GM18520 (cell line): ENCODE data around the gene MYO1E.
"Not testable (repeated sequence)": the region's sequence is repeated elsewhere in the genome, so short reads cannot be mapped to it uniquely, and the experiment has no call there.

Experiments used
- ATAC-seq: cut with Tn5 transposase; IDR thresholded peaks from one replicate; pipeline ENCODE4 v1.9.1; 2021; ENCODE audit not compliant: unreplicated experiment

Gene MYO1E

GRCh38 chr15:59295261-59296001 is 77.2 kb downstream of the MYO1E start:
- no peak for ATAC-seq

- ATAC-seq, result no peak
Measured at GRCh38 chr15:59294574-59295260, 78.0 kb downstream of the MYO1E start.

GRCh38 chr15:59292442-59293151 is 80.1 kb downstream of the MYO1E start:
- ATAC-seq, result no peak

GRCh38 chr15:59291213-59291549 is 81.5 kb downstream of the MYO1E start:
- no peak for ATAC-seq

- ATAC-seq, result no peak
Measured at GRCh38 chr15:59290295-59291212, 82.1 kb downstream of the MYO1E start.

- no peak for ATAC-seq
Measured at GRCh38 chr15:59289574-59289973, 83.1 kb downstream of the MYO1E start.

GRCh38 chr15:59283717-59284391 is 88.8 kb downstream of the MYO1E start:
- no peak for ATAC-seq

- ATAC-seq, result no peak
Measured at GRCh38 chr15:59282515-59283337, 89.9 kb downstream of the MYO1E start.

GRCh38 chr15:59281699-59282098 is 91.0 kb downstream of the MYO1E start:
- ATAC-seq, result no peak

- ATAC-seq, result no peak
Measured at GRCh38 chr15:59280855-59281254, 91.8 kb downstream of the MYO1E start.

GRCh38 chr15:59280292-59280691 is 92.4 kb downstream of the MYO1E start:
- not testable (repeated sequence) for ATAC-seq

GRCh38 chr15:59279023-59279422 is 93.6 kb downstream of the MYO1E start:
- ATAC-seq, result no peak

- no peak for ATAC-seq
Measured at GRCh38 chr15:59278120-59278519, 94.6 kb downstream of the MYO1E start.

GRCh38 chr15:59276225-59277178 is 96.2 kb downstream of the MYO1E start:
- no peak for ATAC-seq

- no peak for ATAC-seq
Measured at GRCh38 chr15:59274126-59274970, 98.3 kb downstream of the MYO1E start.

- ATAC-seq, result no peak
Measured at GRCh38 chr15:59273234-59273633, 99.4 kb downstream of the MYO1E start.

- ATAC-seq, result no peak
Measured at GRCh38 chr15:59271595-59272201, 101.0 kb downstream of the MYO1E start.
